GM12874 (cell line): ENCODE data around the gene MMP23B.

Experiments used
- CTCF ChIP-seq: IDR thresholded peaks from 2 replicates; pipeline ENCODE4 v1.5.1; 2011; ENCODE audit warnings: low read depth, mild to moderate bottlenecking, control low read depth, low read length, moderate library complexity; ENCODE audit not compliant: insufficient read depth

The MMP23B gene

GRCh38 chr1:1605034-1605591 lies 26.9 kb upstream of the MMP23B start:
- no peak for TF ChIP-seq CTCF

- TF ChIP-seq CTCF: no peak
Measured at GRCh38 chr1:1605724-1606123, 26.2 kb upstream of the MMP23B start.

GRCh38 chr1:1606232-1606631 lies 25.7 kb upstream of the MMP23B start:
- no peak for TF ChIP-seq CTCF

- TF ChIP-seq CTCF: no peak
Measured at GRCh38 chr1:1609822-1610485, 22.0 kb upstream of the MMP23B start.

GRCh38 chr1:1610796-1611195 lies 21.2 kb upstream of the MMP23B start:
- no peak for TF ChIP-seq CTCF

GRCh38 chr1:1612104-1612400 lies 19.9 kb upstream of the MMP23B start:
- TF ChIP-seq CTCF: no peak

- TF ChIP-seq CTCF: no peak
Measured at GRCh38 chr1:1613509-1614082, 18.4 kb upstream of the MMP23B start.
